Osteoblast (primary cell): ENCODE results near the gene SLC25A17. TPM values are rescaled to one million over a fixed set of nuclear protein-coding genes. Genes with fewer than 3 reads are reported as not detected.
"Not testable (repeated sequence)": the region's sequence is repeated elsewhere in the genome, so short reads cannot be mapped to it uniquely, and the experiment has no call there.

ENCODE experiments used
- DNase-seq: peaks from one replicate; pipeline ENCODE4 v3.0.0; 2011; ENCODE audit warnings: low spot score, mixed read lengths; ENCODE audit not compliant: insufficient read length; ENCODE audit errors: missing footprints
- H2AFZ ChIP-seq: 2 replicates; pipeline ENCODE4 v1.6.0; 2011; ENCODE audit warnings: mild to moderate bottlenecking, low read length
- H3K27ac ChIP-seq: 2 replicates; pipeline ENCODE4 v1.5.1; 2011; ENCODE audit warnings: mild to moderate bottlenecking, low read depth, low read length, moderate library complexity
- H3K27me3 ChIP-seq: 2 replicates; pipeline ENCODE4 v1.6.0; 2012; ENCODE audit warnings: mild to moderate bottlenecking, control low read depth, inconsistent platforms, low read length, moderate library complexity; ENCODE audit not compliant: insufficient read depth
- H3K36me3 ChIP-seq: 2 replicates; pipeline ENCODE4 v1.5.1; 2011; ENCODE audit warnings: mild to moderate bottlenecking, low read length, control low read depth, moderate library complexity; ENCODE audit not compliant: insufficient read depth
- H3K4me1 ChIP-seq: 2 replicates; pipeline ENCODE4 v1.5.1; 2011; ENCODE audit warnings: mild to moderate bottlenecking, low read length, control low read depth, moderate library complexity; ENCODE audit not compliant: insufficient read depth
- H3K4me2 ChIP-seq: 2 replicates; pipeline ENCODE4 v1.6.0; 2011; ENCODE audit warnings: mild to moderate bottlenecking, low read length; ENCODE audit not compliant: insufficient read depth
- H3K4me3 ChIP-seq: fragments of 200-600 bp; sonication (generic); 3 replicates; pipeline ENCODE4 v1.5.1; 2012; ENCODE audit warnings: mild to moderate bottlenecking, low read length, inconsistent platforms; ENCODE audit not compliant: insufficient read depth
- H3K79me2 ChIP-seq: 2 replicates; pipeline ENCODE4 v1.6.0; 2012; ENCODE audit warnings: mild to moderate bottlenecking, low read length, control low read depth, inconsistent platforms; ENCODE audit not compliant: insufficient read depth
- H3K9me3 ChIP-seq: 2 replicates; pipeline ENCODE4 v1.5.1; 2011; ENCODE audit warnings: low read depth, low read length, control low read depth
- H4K20me1 ChIP-seq: 2 replicates; pipeline ENCODE4 v1.6.0; 2012; ENCODE audit warnings: mild to moderate bottlenecking, low read length, control low read depth; ENCODE audit not compliant: insufficient read depth
- total RNA-seq: library from RNA; depleted of rRNA; stranded (reverse); fragments of >200 nt; gene quantifications from 2 replicates; pipeline ENCODE4 v1.2.3, GENCODE V29; 2012
- TF ChIP-seq, protein P1 (sequence below): IDR thresholded peaks from 2 replicates; pipeline ENCODE4 v1.5.1; 2011; ENCODE audit warnings: mild to moderate bottlenecking, low read depth, low read length, moderate library complexity; ENCODE audit errors: extremely low read depth

The SLC25A17 gene
- total RNA-seq, 1 donor, result 16.3 TPM

DNA sequence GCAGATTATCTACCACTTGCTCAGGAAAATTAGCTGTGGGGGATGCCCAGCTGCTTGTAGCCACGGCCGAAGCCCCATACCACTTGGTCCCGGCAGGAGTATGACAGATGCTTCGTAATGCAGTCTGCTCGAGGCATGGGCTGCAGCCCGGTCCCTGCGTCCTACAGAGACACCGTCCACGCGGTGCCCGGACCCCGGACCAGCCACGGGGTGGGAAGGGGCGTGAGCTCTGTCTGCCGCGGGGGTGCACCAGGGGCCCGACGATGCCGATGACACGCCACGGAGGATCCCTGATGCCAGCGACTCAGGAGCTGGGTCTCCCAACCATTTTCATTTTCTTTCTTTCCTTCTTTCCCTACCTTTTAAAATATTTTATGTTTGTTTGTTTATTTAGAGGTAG lies 30.0 kb downstream of the SLC25A17 start:
- Histone ChIP-seq H2AFZ (no peak overlapping the region), H3K9me3 (no peaks in the 10 kb centered on the region), H3K4me3 (no peak overlapping the region), H4K20me1 (no peaks in the 10 kb centered on the region), H3K27ac (no peak overlapping the region), H3K4me1 (no peaks in the 10 kb centered on the region), H3K36me3 (peaks cover 3% of the 10 kb centered on the region), H3K27me3 (no peaks in the 10 kb centered on the region), H3K4me2 (no peak overlapping the region), H3K79me2 (no peaks in the 10 kb centered on the region)
- DNase-seq, result no peak
- TF ChIP-seq, protein P1, sequence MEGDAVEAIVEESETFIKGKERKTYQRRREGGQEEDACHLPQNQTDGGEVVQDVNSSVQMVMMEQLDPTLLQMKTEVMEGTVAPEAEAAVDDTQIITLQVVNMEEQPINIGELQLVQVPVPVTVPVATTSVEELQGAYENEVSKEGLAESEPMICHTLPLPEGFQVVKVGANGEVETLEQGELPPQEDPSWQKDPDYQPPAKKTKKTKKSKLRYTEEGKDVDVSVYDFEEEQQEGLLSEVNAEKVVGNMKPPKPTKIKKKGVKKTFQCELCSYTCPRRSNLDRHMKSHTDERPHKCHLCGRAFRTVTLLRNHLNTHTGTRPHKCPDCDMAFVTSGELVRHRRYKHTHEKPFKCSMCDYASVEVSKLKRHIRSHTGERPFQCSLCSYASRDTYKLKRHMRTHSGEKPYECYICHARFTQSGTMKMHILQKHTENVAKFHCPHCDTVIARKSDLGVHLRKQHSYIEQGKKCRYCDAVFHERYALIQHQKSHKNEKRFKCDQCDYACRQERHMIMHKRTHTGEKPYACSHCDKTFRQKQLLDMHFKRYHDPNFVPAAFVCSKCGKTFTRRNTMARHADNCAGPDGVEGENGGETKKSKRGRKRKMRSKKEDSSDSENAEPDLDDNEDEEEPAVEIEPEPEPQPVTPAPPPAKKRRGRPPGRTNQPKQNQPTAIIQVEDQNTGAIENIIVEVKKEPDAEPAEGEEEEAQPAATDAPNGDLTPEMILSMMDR, result no peak

DNA sequence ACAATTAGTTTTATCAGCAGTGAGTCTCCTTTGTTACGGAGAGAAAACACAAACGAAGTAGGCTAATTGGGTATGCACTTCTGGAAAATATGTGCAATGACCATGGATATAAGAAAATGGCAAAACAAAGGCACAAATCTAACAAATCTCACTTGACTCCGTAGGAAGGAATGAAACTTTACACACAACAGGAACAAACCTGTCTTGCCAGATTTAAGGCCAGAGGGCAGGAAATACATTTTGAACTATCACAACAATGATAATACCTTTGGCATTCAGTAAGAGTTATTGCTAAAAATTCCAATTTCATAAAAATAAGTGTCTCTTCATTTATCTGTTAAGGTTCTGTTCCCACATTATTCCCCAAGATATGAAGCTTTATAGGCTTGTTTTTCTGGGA lies 36.6 kb downstream of the SLC25A17 start:
- TF ChIP-seq, protein P1, result no peak
- Histone ChIP-seq H3K4me2 (no peak overlapping the region), H4K20me1 (no peaks in the 10 kb centered on the region), H3K79me2 (no peaks in the 10 kb centered on the region), H3K4me3 (no peak overlapping the region), H3K27me3 (no peaks in the 10 kb centered on the region), H3K27ac (no peak overlapping the region), H3K4me1 (no peaks in the 10 kb centered on the region), H3K9me3 (no peaks in the 10 kb centered on the region), H2AFZ (no peak overlapping the region), H3K36me3 (peaks cover 3% of the 10 kb centered on the region)
- no peak for DNase-seq

DNA sequence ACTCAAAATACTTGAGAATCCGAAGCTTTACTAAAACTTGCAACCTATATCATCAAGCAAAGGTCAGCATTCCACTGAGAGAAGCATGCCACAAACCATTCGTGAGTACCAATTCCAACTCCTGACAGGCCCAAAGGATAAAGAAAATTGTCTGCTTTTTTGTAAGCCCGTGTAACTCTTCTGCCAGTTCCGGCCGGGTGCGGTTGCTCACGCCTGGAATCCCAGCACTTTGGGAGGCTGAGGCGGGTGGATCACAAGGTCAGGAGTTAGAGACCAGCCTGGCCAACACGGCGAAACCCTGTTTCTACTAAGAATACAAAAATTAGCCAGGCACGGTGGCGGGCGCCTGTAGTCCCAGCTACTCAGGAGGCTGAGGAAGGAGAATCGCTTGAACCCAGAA lies 37.4 kb downstream of the SLC25A17 start:
- H4K20me1 ChIP-seq, H3K27ac ChIP-seq, H3K36me3 ChIP-seq, H3K4me1 ChIP-seq, H2AFZ ChIP-seq, H3K4me3 ChIP-seq, H3K4me2 ChIP-seq, H3K79me2 ChIP-seq, H3K9me3 ChIP-seq, H3K27me3 ChIP-seq, DNase-seq: not testable (repeated sequence)

DNA sequence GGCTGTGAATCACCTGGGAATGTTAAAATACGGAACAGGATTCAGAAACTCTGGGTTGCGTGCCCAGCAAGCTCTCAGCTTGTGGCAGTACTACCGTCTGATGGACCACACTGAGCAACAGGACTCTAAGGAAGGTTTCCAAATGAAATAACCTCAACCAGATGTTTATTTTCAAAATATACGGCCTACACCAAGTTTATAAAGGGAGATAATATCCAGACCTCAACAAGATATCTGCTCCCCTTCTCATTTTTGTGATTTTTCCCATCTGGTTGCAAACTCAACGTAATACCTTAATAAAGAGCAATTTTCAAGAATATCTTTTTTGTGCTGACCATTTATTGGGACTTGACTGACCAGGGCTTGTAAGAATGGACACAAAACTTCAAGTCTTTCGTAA lies 49.4 kb downstream of the SLC25A17 start:
- H3K4me3 ChIP-seq, result no peak overlapping the region
- H3K4me2 ChIP-seq, result no peak overlapping the region
- peaks cover under 1% of the 10 kb centered on the region for H3K4me1 ChIP-seq
- H3K79me2 ChIP-seq, result no peaks in the 10 kb centered on the region
- no peaks in the 10 kb centered on the region for H4K20me1 ChIP-seq
- H3K27ac ChIP-seq, result no peak overlapping the region
- DNase-seq, result no peak
- TF ChIP-seq, protein P1, result no peak
- no peak overlapping the region for H2AFZ ChIP-seq
- H3K36me3 ChIP-seq, result peaks cover 46% of the 10 kb centered on the region
- no peaks in the 10 kb centered on the region for H3K9me3 ChIP-seq
- H3K27me3 ChIP-seq, result no peaks in the 10 kb centered on the region
